ENCODE measurements around the gene FZD2. TPM values are rescaled to one million over a fixed set of nuclear protein-coding genes. Genes with fewer than 3 reads are reported as not detected.
"Not testable (repeated sequence)": the region's sequence is repeated elsewhere in the genome, so short reads cannot be mapped to it uniquely, and the experiment has no call there.

The FZD2 gene
- total RNA-seq, 1 experiment from 2014 or later = 61.8 TPM

GRCh38 chr17:44561237-44561623, 3.9 kb downstream of the FZD2 start:
- no peak for TF ChIP-seq EZH2 (IDR thresholded peaks at IDR 0.05; ENCODE audit: low read depth)
- TF ChIP-seq CTCF (conservative IDR thresholded peaks at IDR 0.05) = no peak
- Histone ChIP-seq H3K27me3 (ENCODE audit: insufficient read depth, low read depth) (no peaks in the 10 kb centered on the region), H3F3A (ENCODE audit: insufficient read depth, low read depth) (no peaks in the 10 kb centered on the region; the same call in 1 of the 2 replicates), H3K4me1 (replicated peaks; ENCODE audit: insufficient read depth) (peaks cover 33% of the 10 kb centered on the region), H3K27ac (no peak overlapping the region), H4K20me1 (ENCODE audit: insufficient read depth) (no peaks in the 10 kb centered on the region), H3K4me3 (no peak overlapping the region), H3K36me3 (ENCODE audit: low read depth) (no peaks in the 10 kb centered on the region), H3K9me2 (ENCODE audit: insufficient read depth) (no peaks in the 10 kb centered on the region), H3K4me2 (peak overlapping the region; percentile 84; the same call in 1 of the 2 replicates), H3K9me3 (ENCODE audit: insufficient read depth, low read depth) (peaks cover 10% of the 10 kb centered on the region; the same call in 1 of the 2 replicates), H2AFZ (no peak overlapping the region), H3K79me2 (ENCODE audit: low read depth) (peaks cover 28% of the 10 kb centered on the region)
- no peak for DNase-seq
- BruUV-seq (replicated peaks) = no TSS peak
- ChIA-PET POLR2A (ENCODE audit: unreplicated experiment) (no interaction called here), CTCF (no interaction called here)
- intact Hi-C loops (cut with micrococcal nuclease; ENCODE audit: unreplicated experiment) = no loop called here

- intact Hi-C loops (cut with micrococcal nuclease; ENCODE audit: unreplicated experiment) = no loop called here
- TF ChIP-seq EZH2 (IDR thresholded peaks at IDR 0.05; ENCODE audit: low read depth) = no peak
- no peak for TF ChIP-seq CTCF (conservative IDR thresholded peaks at IDR 0.05)
Measured at GRCh38 chr17:44564429-44564828, 7.1 kb downstream of the FZD2 start.

DNA sequence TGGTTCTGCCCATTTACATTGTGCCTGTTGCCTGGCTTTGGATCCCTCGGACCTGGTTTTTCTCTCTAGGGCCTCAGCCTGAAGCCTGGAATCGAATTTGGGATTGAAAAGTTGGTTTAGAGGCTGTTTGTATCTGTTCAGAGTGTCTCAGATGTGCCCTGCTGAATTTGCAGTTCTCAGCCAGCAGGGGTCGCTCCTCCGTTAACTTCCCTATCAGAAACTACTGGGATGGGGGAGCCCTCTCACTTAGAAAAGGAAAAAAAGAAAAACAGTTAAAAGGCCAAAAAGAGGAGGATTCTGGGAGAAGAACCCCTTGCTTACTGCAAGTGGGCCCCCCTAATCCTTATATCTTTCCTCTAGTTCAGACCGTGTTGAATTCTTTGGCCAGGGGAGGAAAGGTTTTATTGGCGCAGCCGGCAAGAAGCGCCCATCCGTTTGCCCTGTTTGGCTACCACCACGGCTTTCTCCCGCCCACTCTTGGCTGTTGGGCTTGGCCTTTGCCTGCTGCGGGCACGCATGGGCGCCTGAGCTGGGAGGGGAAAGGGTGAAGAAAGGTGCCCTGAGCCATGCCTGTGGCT, 8.7 kb downstream of the FZD2 start:
- Histone ChIP-seq H3F3A (ENCODE audit: insufficient read depth, low read depth) (peaks cover 33% of the 10 kb centered on the region), H3K36me3 (ENCODE audit: low read depth) (no peaks in the 10 kb centered on the region), H3K79me2 (ENCODE audit: low read depth) (no peaks in the 10 kb centered on the region), H3K27me3 (ENCODE audit: insufficient read depth, low read depth) (no peaks in the 10 kb centered on the region), H2AFZ (no peak overlapping the region), H3K4me1 (replicated peaks; ENCODE audit: insufficient read depth) (peaks cover 7% of the 10 kb centered on the region; the same call in 1 of the 2 replicates), H3K27ac (no peak overlapping the region), H4K20me1 (ENCODE audit: insufficient read depth) (no peaks in the 10 kb centered on the region), H3K4me3 (no peak overlapping the region), H3K9me3 (ENCODE audit: insufficient read depth, low read depth) (peaks cover 10% of the 10 kb centered on the region; the same call in 1 of the 2 replicates), H3K4me2 (no peak overlapping the region), H3K9me2 (ENCODE audit: insufficient read depth) (no peaks in the 10 kb centered on the region)
- POLR2A ChIA-PET (ENCODE audit: unreplicated experiment) = no interaction called here
- CTCF ChIA-PET = interaction anchor here (0.6 kb wide), 1 partner anchor 22 kb away, joined by 8 read pairs; no protein-coding TSS in a partner anchor
- intact Hi-C loops (cut with micrococcal nuclease; ENCODE audit: unreplicated experiment) = no loop called here
- no peak for DNase-seq
- TF ChIP-seq EZH2 (IDR thresholded peaks at IDR 0.05; ENCODE audit: low read depth) (no peak), CTCF (conservative IDR thresholded peaks at IDR 0.05) (peak; percentile 63)
- BruUV-seq (replicated peaks) = no TSS peak

More at GRCh38 chr17:44564429-44564828, 7.1 kb downstream of the FZD2 start:
- no peak for DNase-seq
- no peak overlapping the region for H3K4me2 ChIP-seq
- CTCF ChIA-PET = no interaction called here
- H3K4me1 ChIP-seq (replicated peaks; ENCODE audit: insufficient read depth) = peaks cover 21% of the 10 kb centered on the region
- H3K79me2 ChIP-seq (ENCODE audit: low read depth) = peaks cover 11% of the 10 kb centered on the region
- peaks cover 23% of the 10 kb centered on the region for H3F3A ChIP-seq (ENCODE audit: insufficient read depth, low read depth)
- BruUV-seq (replicated peaks) = no TSS peak
- POLR2A ChIA-PET (ENCODE audit: unreplicated experiment) = no interaction called here
- H3K27me3 ChIP-seq (ENCODE audit: insufficient read depth, low read depth) = no peaks in the 10 kb centered on the region
- H3K27ac ChIP-seq = no peak overlapping the region
- no peaks in the 10 kb centered on the region for H3K9me2 ChIP-seq (ENCODE audit: insufficient read depth)
- H2AFZ ChIP-seq = no peak overlapping the region
- peaks cover 10% of the 10 kb centered on the region; the same call in 1 of the 2 replicates for H3K9me3 ChIP-seq (ENCODE audit: insufficient read depth, low read depth)
- no peak overlapping the region for H3K4me3 ChIP-seq
- H3K36me3 ChIP-seq (ENCODE audit: low read depth) = no peaks in the 10 kb centered on the region
- H4K20me1 ChIP-seq (ENCODE audit: insufficient read depth) = no peaks in the 10 kb centered on the region

DNA sequence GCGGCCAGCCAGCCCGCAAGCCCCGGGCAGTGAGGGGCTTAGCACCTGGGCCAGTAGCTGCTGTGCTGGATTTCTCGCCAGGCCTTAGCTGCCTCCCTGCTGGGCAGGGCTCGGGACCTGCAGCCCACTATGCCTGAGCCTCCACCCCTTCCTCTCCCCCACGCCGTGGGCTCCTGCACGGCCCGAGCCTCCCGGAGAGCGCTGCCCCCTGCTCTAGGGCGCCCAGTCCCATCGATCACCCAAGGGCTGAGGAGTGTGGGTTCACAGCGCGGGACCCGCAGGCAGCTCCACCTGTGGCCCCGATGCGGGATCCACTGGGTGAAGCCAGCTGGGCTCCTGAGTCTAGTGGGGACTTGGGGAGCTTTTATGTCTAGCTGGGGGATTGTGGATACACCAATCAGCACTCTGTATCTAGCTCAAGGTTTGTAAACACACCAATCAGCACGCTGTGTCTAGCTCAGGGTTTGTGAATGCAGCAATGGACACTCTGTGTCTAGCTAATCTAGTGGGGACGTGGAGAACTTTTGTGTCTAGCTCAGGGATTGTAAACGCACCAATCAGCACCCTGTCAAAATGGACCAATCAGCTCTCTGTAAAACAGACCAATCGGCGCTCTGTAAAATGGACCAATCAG, 11.1 kb downstream of the FZD2 start:
- H3K9me3 ChIP-seq (ENCODE audit: insufficient read depth, low read depth) = peaks cover 10% of the 10 kb centered on the region; the same call in 1 of the 2 replicates
- BruUV-seq (replicated peaks); H3K9me2 ChIP-seq (ENCODE audit: insufficient read depth); H3K79me2 ChIP-seq (ENCODE audit: low read depth); H3K27ac ChIP-seq; H3K4me3 ChIP-seq; H3K4me1 ChIP-seq (replicated peaks; ENCODE audit: insufficient read depth); DNase-seq; H3K36me3 ChIP-seq (ENCODE audit: low read depth); intact Hi-C loops (cut with micrococcal nuclease; ENCODE audit: unreplicated experiment); H3K27me3 ChIP-seq (ENCODE audit: insufficient read depth, low read depth); H2AFZ ChIP-seq; H4K20me1 ChIP-seq (ENCODE audit: insufficient read depth); H3K4me2 ChIP-seq: not testable (repeated sequence)
- CTCF ChIA-PET = interaction anchor here (0.8 kb wide), 1 partner anchor 35 kb away, joined by 7 read pairs; no protein-coding TSS in a partner anchor
- POLR2A ChIA-PET (ENCODE audit: unreplicated experiment) = interaction anchor here (0.6 kb wide), 1 partner anchor 11 kb away, joined by 7 read pairs; the partner anchor contains the start of gene FZD2
- H3F3A ChIP-seq (ENCODE audit: insufficient read depth, low read depth) = peaks cover 36% of the 10 kb centered on the region
